Upper lobe of left lung (tissue), 4 donors: ENCODE results near the gene DCUN1D1.

ENCODE experiments used
- POLR2AphosphoS5 ChIP-seq, 2 donors: sonication (generic); formaldehyde crosslinking; IDR thresholded peaks; one replicate each; pipeline ENCODE4 v1.5.1; 2017; ENCODE audit warnings: antibody characterized with exemption in 2 of 2
- TF ChIP-seq, protein P1 (sequence below), 6 experiments: fragments of 450-650 bp in 4 of 6; fragments of 200-600 bp in 2 of 6; sonication (generic) in 2 of 6; IDR thresholded peaks; one replicate each; pipeline ENCODE4 v1.5.1; 2016 to 2019; ENCODE audit warnings: antibody characterized with exemption in 6 of 6

DNA sequence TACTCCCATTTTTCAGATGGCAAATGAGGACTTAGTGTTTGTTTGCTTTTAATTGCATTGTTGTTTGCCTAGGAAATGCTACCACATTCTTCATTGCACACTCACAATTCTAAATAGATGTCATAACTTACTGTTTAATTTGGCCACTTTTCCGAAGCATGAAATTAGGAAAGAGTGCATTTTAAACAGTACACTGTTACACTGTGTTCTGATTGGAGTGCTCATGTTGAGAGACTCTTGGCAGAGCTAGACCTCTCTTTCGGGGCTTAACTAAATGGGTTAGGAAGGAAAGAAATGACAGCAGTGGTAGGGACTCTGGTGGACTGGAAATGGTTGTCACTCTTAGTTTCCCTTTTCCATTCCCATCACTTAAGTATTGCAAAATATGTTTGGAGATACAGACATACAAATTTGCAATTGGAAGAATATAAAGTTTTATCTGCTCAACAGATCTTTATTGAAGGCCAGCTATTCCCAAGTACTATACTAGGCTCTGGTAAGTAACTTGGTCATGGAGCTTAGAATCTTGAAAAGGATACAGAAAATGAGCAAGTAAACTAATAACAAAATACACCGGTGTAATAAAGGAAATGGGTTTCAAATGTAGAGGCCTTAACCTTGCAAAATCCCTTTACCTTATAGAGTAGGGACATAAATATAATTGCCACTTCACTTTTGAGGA lies 90.2 kb downstream of the DCUN1D1 start:
- TF ChIP-seq POLR2AphosphoS5 (IDR thresholded peaks at IDR 0.05) = no peak
- TF ChIP-seq, protein P1, sequence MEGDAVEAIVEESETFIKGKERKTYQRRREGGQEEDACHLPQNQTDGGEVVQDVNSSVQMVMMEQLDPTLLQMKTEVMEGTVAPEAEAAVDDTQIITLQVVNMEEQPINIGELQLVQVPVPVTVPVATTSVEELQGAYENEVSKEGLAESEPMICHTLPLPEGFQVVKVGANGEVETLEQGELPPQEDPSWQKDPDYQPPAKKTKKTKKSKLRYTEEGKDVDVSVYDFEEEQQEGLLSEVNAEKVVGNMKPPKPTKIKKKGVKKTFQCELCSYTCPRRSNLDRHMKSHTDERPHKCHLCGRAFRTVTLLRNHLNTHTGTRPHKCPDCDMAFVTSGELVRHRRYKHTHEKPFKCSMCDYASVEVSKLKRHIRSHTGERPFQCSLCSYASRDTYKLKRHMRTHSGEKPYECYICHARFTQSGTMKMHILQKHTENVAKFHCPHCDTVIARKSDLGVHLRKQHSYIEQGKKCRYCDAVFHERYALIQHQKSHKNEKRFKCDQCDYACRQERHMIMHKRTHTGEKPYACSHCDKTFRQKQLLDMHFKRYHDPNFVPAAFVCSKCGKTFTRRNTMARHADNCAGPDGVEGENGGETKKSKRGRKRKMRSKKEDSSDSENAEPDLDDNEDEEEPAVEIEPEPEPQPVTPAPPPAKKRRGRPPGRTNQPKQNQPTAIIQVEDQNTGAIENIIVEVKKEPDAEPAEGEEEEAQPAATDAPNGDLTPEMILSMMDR (IDR thresholded peaks at IDR 0.05) = no peak
